A549 treated with dexamethasone at 1 μM for 4 hours (cell line): ENCODE results near the gene SDHB. TPM values are rescaled to one million over a fixed set of nuclear protein-coding genes. Genes with fewer than 3 reads are reported as not detected.

ENCODE experiments used
- total RNA-seq: library from RNA; stranded (reverse); fragments of 200-300 nt; extraction: Qiagen RNA extraction; gene quantifications from 5 replicates; pipeline ENCODE4 v1.2.3, GENCODE V29; 2022

The SDHB gene
- total RNA-seq: 102 to 109 TPM (median 107 TPM) in 5 replicates

GRCh38 chr1:17053685-17054410 lies at the start of gene SDHB:
Gene SDHB, minus strand, starts transcription at chr1:17054032. Its CDS starts 13 bp downstream, at chr1:17054019.

GRCh38 chr1:17011439-17012307 lies 42.2 kb downstream of the SDHB start, which contains the start of gene ATP13A2:
Gene ATP13A2, minus strand, starts transcription at chr1:17011928. Its CDS starts 190 bp downstream, at chr1:17011738.

GRCh38 chr1:16980473-16981268 lies 73.2 kb downstream of the SDHB start, which contains the start of gene MFAP2:
Gene MFAP2, minus strand, starts transcription at chr1:16980620. Its CDS starts 2,347 bp downstream, at chr1:16978273.

Other genes with a start within 250 kb of the SDHB start
- 10.6 TPM in 1 of 5 replicates, not detected in the others for gene RNU1-2, start 158.1 kb downstream of the SDHB start, total RNA-seq
- 4.6 to 9.6 TPM (median 7.7 TPM) in 5 replicates for gene CROCC, start 132.1 kb downstream of the SDHB start, total RNA-seq
- 0.57 to 2.0 TPM (median 1.3 TPM) in 5 replicates for gene MFAP2, start 73.4 kb downstream of the SDHB start, total RNA-seq
- 25.1 to 33.3 TPM (median 29.6 TPM) in 5 replicates for gene ATP13A2, start 42.1 kb downstream of the SDHB start, total RNA-seq
- 0.72 to 1.4 TPM (median 1.2 TPM) in 5 replicates for gene PADI2, start 65.4 kb upstream of the SDHB start, total RNA-seq
- gene PADI1, start 151.1 kb upstream of the SDHB start, total RNA-seq: 0.79 to 1.7 TPM (median 0.99 TPM) in 5 replicates
- 0.86 to 1.1 TPM (median 0.98 TPM) in 5 replicates for gene PADI3, start 195.1 kb upstream of the SDHB start, total RNA-seq